GM21390 (cell line): ENCODE measurements around the gene SP9.

Source experiments
- ATAC-seq: cut with Tn5 transposase; IDR thresholded peaks from one replicate; pipeline ENCODE4 v1.9.1; 2021; ENCODE audit not compliant: unreplicated experiment

SP9 gene

GRCh38 chr2:174334781-174335251 lies at the start of gene SP9:
Gene SP9, plus strand, starts transcription at chr2:174334954. Its CDS starts 139 bp downstream, at chr2:174335093.
- no peak for ATAC-seq

DNA sequence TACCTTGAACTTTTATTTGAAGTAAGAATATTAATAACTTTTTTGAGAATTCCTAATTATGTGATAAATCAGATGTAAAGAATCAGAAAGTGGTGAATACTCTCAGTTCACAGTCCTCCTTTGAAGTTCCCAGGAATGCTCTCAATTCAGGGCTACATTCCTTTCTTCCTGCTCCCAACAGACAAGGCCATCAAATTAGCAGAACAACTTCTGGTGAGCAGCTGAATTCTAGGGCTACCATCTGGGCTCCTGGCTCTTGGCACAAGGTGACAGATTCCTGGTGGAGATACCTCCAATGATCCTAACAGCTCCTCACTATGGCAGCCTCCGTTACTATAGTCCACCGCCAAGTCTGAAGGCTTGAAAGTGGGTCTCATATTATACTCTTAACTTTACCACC lies 48.6 kb upstream of the SP9 start:
- ATAC-seq = no peak

DNA sequence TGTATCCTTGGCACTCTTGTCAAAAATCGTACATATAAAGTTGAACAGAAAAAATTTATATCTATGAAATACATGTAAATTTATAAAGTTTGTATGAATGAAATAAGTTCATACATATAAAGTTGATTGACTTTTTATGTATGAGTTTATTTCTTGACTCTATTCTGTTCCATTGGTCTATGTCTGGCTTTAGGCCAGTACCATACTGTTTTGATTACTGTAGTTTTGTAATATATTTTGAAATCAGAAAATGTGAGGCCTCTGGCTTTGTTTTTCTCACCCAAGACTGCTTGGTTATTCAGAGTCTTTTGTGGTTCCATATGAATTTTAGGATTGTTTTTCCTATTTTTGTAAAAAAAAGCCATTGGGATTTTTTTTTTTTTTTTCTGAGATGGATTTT lies 41.8 kb upstream of the SP9 start:
- no peak for ATAC-seq

- ATAC-seq = no peak
Observed at GRCh38 chr2:174300114-174300513, 34.6 kb upstream of the SP9 start.

GRCh38 chr2:174312581-174313234 lies 22.0 kb upstream of the SP9 start:
- ATAC-seq = no peak

DNA sequence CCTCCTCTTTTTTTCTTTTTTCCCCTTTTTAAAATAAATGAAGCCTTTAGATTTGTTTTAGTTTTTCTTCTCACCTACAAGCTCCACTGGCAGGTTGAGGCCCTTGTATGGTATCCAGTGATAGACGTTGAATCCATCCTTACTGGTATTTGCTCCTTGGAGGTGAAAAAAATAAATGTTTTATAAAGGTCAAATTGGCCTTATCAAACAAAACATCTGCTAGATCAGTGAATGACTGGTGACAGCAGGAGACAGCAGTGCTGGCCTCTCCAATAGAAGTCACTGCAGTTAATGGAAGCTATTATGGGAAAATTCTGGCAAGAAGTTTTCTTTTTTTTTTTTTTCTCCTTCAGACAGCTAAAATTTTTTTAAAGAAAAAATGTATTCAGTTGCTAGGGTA lies 12.6 kb upstream of the SP9 start:
- no peak for ATAC-seq

- no peak for ATAC-seq
Observed at GRCh38 chr2:174322746-174323145, 12.0 kb upstream of the SP9 start.

DNA sequence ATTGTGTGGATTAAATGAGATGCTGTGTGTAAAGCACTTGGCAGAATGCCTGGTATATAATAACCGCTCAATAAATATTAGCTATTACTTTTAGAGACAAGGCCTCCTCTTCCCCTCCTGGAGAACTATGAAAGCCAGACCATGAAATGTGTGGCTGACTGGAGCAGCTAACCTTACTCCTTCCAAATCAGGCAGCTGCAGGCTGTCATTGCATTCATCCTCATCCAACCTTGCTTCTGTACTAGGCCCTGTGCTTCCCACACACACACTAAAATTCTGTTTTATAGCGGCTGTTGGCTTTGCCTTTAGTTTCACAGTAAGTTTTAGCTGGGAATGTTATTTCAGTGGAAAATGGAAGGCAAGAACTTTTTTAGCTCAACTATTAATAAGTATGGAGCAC lies 10.2 kb upstream of the SP9 start:
- no peak for ATAC-seq

- no peak for ATAC-seq
Observed at GRCh38 chr2:174325373-174326160, 9.2 kb upstream of the SP9 start.

DNA sequence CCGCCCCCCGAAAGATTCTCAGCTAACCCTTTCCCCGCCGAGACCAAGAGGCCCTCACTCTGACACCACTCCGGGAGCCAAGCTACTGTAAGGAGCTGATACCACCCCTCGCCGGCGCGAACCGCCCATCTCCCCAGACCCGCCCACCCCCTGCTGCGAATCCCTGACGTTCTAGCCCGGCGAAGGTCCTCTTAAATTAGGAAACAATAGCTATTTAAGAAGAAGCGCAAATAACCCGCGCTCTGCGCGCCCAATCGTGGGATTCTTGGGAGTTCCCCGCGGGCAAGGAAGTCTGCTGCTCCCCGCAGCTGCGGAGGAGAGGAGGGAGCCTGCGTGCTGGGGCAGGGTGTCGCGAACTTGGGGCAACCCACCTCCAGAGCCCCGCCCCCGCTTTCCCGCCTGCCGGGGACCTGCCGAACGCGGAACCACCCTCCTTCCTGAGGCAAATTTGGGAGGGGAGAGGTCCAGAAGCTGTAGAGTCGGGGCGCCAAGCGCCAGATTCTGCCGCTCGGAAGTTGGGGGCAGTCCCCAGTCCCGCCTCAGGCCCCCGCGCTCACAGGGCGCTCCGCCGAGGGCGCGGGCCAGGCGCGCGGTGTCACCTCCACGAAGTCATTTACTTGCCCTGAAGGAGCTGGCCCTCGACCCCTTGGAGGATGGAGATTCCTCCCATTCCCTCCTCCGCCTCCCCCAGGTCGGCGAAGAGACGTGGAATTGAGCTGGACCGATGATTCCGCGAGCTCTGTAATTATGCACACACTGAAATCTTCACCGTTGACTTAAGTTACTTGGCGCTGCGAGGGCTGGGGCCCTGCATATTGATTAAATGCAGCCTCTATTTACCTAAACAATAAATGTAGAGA lies 8.4 kb upstream of the SP9 start:
- ATAC-seq = no peak

DNA sequence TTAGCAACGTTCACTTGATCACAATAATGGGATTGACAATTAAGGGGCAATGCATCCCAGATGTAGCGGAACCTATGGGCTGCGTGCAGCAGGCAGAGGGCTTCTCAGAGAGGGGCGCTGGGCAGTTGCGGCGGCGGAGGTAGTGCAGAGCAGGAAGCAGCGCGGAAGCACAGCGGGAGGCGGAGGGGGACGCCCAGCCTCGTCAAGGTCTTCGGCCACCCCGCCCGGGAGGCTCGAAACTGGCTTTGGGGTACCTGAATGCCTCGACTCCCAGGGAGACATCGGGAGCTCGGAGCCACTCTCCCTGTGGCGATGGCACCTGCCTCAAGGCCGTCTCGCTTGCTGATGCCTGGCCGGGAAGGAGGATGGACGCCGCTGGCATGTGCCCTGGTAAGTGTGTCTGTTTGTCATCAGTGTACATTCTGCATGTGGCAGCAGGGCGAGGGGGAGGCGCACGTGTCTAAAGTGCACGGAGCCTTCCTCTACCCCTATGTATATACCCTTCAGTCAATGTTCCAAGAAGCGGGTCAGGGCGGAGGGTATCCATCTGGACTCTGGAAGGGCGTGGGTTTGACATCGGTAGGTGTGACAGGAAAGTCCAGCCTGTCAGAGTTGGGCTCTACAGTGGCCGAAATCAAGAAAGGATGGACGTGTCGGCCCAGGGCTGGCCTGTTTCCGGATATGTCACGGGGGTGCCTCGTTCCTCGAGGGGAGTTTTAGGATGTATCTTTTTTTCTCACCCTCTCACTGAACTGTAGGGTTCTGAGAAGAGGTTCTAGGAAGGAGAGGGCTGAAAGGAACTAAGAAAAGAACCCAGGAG lies 7.5 kb upstream of the SP9 start:
- ATAC-seq = no peak

DNA sequence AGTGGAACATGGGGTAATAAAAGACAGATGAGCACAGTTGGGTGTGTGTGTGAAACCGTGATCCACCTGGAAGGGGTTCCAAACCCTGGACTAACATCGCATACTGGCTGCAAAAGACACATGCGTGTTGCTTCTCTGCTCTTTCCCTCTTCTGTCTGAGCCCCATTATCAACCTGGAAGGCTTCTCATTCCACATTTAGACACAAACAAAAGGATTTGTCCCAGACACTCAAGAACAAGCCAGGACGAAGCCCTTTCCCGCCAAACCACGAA lies 7.0 kb upstream of the SP9 start:
- ATAC-seq = no peak

DNA sequence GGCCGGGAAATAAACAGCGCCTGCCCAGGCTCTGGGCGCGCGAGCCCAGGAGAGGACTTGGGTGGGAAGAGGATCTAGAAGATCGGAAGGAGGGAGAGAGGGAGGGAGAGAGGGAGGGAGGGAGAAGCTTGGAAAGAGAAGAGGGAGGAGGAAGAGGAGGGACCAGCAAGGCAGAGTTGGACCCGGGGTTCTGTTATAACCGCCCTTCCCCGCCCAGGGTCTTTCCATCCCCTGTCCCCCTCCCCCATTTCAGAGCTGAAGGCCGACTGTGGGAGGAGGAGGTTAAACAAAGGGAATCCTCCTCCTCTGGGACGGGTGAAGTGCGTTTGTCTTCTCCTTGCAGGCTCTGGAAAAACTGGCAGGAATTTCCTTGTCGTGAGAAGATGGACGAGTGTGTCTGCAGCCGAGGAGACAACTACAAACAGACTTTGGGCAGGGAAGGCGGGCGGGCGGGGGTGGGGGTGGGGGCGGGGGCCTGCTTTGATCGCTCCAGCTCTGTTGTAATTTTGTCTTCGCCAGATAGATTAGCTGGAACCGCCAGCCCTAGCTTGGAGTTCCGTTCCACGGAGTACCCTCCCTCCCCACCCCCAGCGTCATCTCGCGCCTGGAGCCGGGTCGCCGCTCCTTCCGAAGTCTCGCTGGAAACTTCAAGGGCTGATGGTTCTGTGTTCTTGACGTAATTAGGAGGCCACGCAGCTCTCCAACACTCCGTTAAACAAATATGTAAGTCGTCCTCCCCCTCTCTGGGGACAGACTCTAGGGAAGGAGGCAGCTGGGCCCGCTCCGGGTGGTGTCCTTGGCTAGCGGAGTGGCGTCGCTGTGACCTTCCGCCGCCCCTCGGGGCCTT lies 6.4 kb upstream of the SP9 start:
- no peak for ATAC-seq

GRCh38 chr2:174328961-174329715 lies 5.6 kb upstream of the SP9 start:
- no peak for ATAC-seq

GRCh38 chr2:174330945-174331594 lies 3.7 kb upstream of the SP9 start:
- ATAC-seq = no peak

DNA sequence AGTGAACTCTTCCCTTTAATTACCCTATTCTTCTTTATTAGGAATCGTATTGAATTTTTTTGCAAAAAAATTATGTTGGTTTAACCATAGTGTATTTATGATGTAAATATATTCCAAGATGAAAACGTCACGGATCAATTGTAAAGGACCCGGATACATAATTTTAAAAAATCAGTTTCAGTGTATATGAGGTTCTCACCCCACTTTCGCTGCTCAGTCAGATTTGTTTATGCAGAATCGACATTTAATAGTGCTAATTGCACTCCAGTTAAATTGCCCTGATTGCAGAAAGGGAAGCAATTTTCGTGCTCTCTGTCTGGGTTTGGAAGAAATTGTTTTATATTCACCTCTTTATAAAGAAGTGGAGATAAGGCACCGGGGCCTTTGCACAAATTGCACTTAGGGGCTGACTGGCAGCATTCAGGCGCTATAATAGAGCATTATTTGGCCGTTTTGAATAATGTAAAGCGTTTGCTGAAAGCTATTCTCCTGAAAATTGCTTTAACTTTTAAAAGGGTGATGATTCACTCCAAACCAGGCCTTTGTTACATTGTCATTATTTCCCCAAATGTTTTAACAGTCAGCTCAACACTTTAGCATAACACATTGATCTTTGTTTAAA lies 3.0 kb upstream of the SP9 start:
- no peak for ATAC-seq

DNA sequence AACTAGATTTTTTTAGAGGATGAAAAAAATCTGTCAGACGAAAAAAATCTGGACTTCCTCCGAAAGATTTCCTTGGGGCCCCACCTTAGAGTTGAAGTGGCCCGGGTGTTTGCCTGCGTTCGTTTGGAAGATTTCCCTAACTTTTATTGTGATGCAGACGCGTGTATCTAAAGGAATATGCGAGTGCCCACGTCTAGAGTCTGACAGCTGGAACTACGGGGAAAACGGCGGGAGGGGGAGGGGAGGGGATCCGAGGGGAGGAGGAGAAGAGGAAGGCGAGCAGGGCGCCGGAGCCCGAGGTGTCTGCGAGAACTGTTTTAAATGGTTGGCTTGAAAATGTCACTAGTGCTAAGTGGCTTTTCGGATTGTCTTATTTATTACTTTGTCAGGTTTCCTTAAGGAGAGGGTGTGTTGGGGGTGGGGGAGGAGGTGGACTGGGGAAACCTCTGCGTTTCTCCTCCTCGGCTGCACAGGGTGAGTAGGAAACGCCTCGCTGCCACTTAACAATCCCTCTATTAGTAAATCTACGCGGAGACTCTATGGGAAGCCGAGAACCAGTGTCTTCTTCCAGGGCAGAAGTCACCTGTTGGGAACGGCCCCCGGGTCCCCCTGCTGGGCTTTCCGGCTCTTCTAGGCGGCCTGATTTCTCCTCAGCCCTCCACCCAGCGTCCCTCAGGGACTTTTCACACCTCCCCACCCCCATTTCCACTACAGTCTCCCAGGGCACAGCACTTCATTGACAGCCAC lies 2.4 kb upstream of the SP9 start:
- ATAC-seq = no peak

GRCh38 chr2:174333017-174333371 lies 1.8 kb upstream of the SP9 start:
- no peak for ATAC-seq
